GM19328 (cell line): ENCODE data around the gene JARID2.

Experiments used
- ATAC-seq: cut with Tn5 transposase; IDR thresholded peaks from one replicate; pipeline ENCODE4 v1.9.1; 2021; ENCODE audit warnings: mild to moderate bottlenecking, moderate library complexity; ENCODE audit not compliant: unreplicated experiment

Gene JARID2

DNA sequence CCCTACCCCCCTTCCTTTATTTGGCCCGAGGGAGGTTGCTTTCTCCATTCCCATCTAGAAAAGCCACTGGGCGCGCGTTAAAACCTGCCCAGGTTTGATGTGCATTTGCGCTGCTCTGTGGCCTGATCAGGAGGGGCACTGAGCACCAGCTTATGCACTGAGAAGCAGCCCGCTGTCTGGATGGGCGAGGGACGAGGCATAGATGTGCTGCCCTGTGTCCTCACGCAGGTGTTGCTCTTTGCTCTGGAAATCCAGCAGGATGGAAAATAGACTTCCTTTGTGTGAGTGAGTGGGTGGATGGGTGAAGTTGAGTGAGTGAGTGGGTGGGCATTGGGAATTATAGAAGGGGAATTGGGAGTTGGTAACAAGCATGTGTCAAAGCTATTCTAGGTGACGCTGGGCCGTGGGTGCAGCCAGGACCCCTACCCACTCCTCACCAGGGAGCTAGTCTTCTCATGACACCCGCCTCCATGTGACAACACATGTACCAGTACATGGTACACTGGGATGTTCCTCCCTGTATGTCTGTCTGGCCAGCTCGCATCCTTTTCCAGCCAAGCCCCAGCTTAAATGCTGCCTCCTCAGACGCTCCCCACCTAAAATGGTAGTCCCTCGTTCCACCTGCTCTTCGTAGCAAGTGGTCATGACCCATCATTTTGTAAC, 254.3 kb downstream of the JARID2 start:
- ATAC-seq: no peak

DNA sequence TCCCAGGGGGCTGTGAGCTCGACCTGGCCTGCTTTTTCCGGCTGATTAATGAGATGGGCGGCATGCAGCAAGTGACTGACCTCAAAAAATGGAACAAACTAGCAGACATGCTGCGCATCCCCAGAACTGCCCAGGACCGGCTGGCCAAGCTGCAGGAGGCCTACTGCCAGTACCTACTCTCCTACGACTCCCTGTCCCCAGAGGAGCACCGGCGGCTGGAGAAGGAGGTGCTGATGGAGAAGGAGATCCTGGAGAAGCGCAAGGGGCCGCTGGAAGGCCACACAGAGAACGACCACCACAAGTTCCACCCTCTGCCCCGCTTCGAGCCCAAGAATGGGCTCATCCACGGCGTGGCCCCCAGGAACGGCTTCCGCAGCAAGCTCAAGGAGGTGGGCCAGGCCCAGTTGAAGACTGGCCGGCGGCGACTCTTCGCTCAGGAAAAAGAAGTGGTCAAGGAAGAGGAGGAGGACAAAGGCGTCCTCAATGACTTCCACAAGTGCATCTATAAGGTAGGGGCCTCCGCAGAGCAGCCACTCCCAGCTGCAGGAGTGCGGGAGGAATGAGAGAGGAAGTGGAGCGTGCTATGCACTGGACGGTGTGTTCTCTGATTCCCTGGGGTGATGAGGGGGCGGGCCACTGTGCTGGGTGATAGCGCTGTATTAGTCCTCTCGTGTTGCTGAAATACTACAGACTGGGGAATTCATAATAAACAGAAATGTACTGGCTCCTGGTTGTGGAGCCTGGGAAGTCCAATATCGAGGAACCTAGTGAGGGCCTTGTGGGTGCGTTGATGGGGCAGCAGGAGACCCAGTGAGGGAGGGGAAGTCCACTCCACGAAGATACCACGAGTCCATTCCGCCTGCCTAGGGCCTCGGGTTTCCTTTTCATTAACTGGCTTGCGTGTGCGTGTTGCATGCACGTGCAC, 255.3 kb downstream of the JARID2 start:
- no peak for ATAC-seq

DNA sequence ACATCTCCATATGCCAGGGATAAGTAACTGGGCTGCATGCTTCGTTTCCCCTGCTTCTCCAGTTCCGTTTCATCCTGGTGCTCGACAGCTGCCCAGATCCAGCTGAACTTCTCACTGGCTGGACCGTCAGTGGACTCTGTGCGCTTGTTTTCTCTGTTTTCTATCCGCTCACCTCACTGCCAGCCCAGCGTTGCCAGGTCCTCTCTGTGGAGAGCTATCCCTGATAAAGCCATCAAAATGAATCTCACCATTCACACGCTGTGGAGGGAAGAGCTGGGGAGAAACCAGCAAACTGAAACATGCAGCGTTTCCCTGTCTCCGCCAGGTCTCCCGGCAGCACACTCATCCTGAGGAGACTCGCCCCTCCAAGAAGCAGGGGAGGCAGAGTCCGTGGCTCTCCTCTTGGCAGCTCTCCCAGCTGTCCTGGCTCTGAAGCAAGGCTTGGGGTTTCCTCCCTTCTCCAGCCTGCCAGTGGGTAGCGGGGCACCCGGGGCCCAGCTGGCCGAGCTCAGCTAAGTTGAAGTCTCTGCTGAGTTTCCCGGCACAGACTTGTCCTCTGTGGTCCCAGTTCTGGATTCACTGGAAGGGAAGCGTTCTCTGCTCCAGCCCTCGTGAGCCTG, 256.1 kb downstream of the JARID2 start:
- ATAC-seq: no peak

DNA sequence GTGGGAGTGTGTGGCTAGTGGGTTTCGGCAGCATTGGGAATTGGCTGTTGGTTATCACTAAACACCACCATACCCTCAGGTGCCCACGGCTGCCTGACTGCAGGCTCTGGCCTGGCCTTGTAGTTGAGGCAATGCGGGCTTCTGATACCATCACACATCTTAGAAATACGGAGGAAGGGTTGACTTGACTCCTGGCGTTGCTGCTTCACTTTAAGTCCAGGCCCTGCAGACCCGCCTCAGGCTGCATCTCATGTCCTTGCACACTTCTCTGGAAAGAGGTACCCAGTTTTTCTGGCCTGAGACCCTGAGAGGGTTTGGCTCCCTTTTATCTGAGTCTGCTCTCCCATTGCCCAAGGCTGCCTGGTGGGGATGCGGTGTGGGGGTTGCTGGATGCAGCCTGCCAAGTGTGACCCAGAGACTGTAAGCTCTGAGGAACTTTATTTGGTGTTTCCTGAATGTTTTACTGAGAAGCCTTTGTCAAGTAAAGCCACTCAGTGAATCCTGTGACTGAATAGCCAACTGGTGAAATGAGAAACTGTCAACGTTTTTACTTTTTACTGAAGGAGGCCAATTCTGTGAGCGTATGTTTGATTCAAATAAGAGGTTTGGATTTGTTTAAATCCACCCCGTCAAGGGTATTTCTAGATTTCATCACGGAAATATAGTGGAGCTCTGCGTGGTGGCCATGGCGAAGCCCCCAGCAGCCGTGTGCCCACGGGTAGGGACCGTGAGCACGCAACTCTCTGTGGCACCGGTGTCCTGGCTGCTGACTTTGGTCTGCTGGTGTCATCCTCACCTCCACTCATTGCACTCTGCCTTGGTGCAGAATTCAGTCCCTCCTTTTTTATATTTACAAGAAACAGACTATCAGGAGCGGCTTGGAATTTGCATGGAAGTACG, 256.8 kb downstream of the JARID2 start:
- no peak for ATAC-seq

GRCh38 chr6:15503346-15503680, 257.4 kb downstream of the JARID2 start:
- ATAC-seq: no peak

GRCh38 chr6:15504040-15504495, 258.2 kb downstream of the JARID2 start:
- no peak for ATAC-seq

GRCh38 chr6:15504581-15505350, 258.9 kb downstream of the JARID2 start:
- ATAC-seq: no peak

GRCh38 chr6:15505463-15505918, 259.6 kb downstream of the JARID2 start:
- ATAC-seq: no peak

DNA sequence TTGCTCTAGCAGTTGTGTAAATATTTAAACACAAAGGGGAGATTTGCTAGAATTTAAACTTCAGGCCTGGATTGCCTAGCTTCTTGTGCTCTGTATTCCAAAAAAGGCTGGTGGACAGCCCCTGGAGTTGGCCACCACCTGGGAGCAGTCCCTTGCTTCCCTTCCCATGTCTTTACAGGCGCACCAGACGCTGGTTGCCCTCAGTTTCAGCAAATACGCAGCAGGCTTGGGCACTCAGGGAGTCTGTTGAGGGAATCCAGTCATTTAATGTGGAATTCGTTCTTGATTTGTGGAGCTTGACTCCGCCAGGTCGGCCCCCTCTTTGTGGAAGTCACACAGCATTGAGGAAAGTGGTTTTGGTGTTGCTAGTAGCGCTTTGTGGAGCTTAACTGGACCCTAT, 260.2 kb downstream of the JARID2 start:
- ATAC-seq: no peak

DNA sequence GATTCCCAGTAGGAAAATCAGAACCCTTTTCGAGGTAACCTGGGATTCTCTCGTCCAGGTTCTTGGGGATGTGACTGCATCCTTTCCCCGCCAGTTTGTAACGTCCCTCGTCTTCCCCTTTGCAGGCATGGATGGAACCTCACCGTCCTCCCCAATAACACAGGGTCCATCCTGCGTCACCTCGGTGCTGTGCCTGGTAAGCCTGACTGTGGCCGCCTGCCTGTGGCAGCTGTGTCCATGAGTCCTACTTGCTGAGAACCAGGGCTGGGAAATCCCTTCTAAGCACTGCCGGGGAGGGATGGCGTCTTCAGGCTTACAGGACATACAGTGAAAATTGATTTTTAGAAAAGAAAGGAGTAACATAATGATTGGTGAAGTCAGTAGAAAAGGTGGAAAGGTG, 261.4 kb downstream of the JARID2 start:
- ATAC-seq: no peak

- no peak for ATAC-seq
These were observed 261.9 kb downstream of the JARID2 start for GRCh38 chr6:15507746-15508145.

DNA sequence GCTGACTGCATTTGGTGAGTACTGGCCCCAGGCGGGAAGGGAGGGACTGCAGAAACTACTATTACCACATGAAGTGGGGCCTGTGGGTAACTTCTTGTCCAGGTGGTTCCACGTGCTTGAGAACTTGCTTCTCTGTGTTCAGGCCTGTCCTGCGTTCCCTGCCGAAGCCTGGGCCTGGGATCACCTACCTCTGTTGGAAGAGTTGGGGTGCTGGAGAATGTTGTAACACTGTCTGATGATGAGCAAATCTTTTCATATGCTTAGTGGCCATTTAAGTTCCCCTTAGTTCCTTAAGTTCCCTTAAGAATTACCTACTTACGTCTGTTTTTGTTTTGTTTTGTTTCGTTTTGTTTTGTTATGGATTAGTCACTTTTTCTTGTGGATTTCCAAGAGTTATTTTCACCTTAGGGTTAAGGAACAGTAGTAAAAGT, 262.6 kb downstream of the JARID2 start:
- no peak for ATAC-seq

DNA sequence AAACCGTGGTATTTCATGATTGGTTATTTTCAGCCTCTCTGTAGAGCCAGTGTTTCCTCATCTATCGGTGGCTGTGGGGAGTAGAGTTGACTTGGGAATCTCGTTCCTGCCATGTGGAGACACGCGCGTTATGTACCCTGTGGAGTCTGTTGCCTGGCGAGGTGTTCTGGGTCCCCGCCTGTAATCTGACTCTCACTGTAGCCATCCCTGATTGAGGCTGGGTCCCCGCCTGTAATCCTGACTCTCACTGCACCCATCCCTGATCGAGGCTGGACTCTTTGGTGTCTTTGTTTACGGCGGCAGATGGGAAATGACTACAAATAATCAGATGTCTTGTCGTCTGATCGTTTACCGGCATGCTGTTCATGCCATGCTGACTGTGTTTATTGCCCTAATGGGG, 263.1 kb downstream of the JARID2 start:
- no peak for ATAC-seq

DNA sequence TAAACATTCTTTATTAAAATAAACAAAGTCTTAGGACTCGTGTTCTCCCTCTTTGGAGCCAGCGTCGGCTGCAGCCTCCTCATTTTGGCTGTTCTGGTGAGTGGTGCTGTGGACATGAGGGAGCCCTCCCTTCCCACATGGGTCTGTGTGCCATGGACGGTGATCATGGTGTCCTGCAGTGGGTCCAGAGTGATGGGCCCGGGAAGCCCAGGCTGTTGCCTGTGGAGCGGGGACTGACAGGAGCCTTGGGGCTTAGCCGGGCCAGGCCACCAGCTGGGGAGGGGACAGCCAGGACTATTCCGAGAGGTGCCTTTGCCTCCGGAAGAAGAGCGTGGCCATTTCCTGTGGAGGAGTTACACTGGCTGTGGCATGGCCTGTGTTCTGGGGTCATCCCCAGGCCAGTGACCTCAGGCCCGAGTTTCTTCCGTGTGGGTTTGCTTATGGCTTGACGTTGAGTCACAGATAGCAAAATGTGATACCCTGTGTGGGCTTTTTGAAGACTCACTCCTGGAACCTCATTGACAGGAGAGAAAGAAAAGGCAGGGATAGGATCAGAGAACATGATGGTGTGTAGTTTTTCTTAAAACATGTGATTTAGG, 263.6 kb downstream of the JARID2 start:
- no peak for ATAC-seq

DNA sequence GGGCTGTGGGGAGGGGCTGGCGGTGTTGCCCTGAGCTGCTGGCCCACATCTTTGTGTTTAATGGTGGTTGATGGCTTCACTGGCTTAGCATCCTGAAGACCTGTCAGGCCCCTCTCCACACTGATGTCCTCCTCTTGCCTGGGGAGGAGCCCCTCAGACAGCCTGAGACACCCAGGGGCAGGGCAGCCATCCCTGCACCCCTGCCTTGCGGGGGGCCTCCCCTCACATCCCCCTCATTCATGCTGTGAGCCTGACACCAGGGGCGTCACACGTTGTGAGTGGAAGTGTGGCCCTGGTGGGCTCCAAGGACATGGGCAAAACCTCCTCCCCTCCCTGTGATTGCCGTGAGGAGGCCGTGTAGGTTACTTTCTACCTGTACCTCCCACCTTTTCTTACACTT, 264.3 kb downstream of the JARID2 start:
- no peak for ATAC-seq

DNA sequence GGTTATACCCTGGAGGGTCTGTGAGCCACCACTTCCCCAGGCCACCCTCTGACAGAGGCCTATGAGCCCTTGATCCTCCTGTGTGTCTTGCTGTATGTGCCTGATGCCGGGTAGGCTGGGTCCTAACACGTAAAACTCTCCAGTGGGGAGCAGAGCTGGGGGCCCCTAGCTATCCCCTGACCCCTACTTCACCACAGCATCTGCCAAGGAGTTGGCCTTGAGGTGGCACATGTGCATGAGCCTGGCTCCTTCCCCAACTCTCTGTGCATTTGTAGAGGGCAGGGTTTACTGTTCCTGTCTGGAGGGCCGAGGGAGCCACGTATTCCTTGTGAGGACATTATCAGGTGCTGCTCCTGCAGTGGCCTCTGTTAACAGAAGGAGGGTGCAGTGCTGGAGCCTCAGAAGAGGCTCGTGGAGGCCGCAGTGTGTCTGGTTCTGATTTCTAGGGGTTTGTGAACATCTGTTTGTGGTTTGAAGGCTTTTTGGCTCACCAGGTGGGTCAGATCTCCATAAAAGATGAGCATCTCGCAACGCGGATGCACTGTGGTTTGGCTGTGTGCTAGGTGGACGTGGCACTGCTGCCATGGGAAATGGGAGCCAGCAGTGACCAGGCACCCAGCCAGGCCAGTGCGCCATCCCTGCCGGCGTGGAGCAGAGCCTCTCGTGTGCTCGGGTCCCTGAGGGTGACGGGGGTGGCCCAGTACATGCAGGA, 264.8 kb downstream of the JARID2 start:
- no peak for ATAC-seq

DNA sequence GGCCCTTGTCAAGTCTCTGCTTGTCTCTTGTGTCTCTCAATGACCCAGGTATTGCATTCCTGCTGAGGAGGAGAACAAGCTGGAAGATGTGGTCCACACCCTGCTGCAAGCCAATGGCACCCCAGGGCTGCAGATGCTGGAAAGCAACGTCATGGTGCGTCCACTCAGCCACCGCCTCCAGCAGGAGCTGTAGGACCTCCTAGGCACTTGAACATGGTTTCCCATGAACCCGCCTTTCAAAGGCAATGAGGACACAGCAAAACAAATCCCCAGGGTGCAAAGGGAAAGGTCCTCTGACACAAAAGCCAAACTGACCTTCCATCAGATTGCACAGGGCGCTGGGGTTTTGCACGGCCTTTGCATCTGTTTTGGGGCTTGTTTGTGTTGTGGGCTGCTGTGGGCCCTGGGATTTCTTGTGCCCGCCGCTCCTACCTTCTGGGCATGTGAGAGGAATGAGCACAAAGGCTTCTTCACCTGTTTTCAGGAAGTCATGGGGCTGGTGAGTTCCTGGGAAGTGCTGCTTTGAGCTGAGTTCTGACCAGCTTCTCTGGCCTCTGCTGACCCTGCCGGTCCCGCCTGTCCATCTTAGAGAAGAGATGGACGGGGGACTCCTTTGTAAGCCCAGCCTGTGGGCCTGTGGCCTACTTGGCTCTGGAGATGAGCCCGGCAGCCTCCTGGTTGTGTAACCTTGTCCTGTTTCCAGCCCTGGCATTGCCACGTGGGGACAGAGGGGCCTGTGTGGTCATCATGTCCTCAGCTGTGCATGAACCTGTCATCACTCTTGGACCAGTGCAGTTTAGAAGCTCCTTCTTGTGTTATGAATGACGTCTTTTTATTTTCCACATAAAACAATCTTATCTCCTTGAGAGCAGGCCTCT, 265.6 kb downstream of the JARID2 start:
- ATAC-seq: no peak

- no peak for ATAC-seq
These were observed 266.3 kb downstream of the JARID2 start for GRCh38 chr6:15512126-15512525.
